GM10248 (cell line): ENCODE results near the gene FAM89B.

Experiments used
- CTCF ChIA-PET: fragments of 300-600 bp; sonication (Branson Sonifier 250); formaldehyde crosslinking; extraction: SDS; loops from one replicate; lab custom pipeline; 2021; ENCODE audit warnings: antibody characterized with exemption; lab: Yijun Ruan, JAX
- POLR2A ChIA-PET: fragments of 350-650 bp; sonication (Branson Sonifier 250); formaldehyde crosslinking; extraction: SDS; loops from one replicate; lab custom pipeline; 2020; ENCODE audit warnings: antibody characterized with exemption; lab: Yijun Ruan, JAX
- DNase-seq: peaks from one replicate; pipeline ENCODE4 v3.0.0; 2012; ENCODE audit errors: extremely low spot score
- TF ChIP-seq, protein P1 (sequence below): IDR thresholded peaks from 2 replicates; pipeline ENCODE4 v1.5.1; 2012; ENCODE audit warnings: mild to moderate bottlenecking, low read depth; ENCODE audit errors: extremely low read depth, missing control alignments, control extremely low read depth

The FAM89B gene

DNA sequence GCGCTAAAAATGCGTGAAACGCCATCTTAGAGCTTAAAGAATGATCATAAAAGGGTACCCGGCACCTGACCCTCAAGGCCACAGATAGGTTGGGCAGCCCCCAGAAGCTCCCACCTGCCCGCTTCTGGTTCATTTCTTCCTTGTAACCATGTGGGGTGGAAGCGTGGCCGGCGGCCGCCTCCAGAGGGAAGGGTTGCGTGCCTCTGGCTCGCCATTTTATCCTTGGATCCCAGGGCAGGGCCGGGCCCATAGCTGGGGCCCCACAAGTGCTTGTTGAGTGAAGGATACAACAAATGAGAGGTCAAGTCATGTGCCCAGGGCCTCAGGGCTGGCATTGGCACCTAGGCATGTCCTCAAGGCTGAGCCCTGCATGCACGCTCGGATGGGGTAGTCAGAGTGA lies 49.1 kb downstream of the FAM89B start:
- ChIA-PET CTCF (interaction anchor here (1.1 to 1.5 kb wide), 2 partner anchors 16 to 446 kb away, joined by 3 to 6 read pairs; partner anchors contain the start of gene SIPA1), POLR2A (no interaction called here)
- TF ChIP-seq, protein P1, sequence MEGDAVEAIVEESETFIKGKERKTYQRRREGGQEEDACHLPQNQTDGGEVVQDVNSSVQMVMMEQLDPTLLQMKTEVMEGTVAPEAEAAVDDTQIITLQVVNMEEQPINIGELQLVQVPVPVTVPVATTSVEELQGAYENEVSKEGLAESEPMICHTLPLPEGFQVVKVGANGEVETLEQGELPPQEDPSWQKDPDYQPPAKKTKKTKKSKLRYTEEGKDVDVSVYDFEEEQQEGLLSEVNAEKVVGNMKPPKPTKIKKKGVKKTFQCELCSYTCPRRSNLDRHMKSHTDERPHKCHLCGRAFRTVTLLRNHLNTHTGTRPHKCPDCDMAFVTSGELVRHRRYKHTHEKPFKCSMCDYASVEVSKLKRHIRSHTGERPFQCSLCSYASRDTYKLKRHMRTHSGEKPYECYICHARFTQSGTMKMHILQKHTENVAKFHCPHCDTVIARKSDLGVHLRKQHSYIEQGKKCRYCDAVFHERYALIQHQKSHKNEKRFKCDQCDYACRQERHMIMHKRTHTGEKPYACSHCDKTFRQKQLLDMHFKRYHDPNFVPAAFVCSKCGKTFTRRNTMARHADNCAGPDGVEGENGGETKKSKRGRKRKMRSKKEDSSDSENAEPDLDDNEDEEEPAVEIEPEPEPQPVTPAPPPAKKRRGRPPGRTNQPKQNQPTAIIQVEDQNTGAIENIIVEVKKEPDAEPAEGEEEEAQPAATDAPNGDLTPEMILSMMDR, result no peak
- DNase-seq, result no peak

DNA sequence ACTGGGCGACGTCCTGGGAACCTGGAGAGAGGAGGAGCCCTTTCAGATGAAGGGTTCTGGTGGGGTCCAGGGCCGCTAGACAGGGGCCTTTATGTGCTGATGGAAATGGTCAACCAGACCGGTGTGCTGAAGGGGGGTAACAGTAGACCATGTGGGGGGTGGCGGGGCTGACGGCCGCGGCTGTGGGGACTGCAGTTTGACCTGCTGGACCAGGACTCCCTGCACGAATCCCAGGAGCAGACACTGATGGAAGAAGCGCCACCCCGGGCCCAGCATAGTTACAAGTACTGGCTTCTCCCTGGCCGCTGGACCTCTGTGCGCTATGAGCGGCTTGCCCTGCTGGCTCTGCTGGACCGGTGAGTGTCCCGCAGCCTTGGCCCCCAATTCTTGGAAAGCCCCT lies 49.7 kb downstream of the FAM89B start:
- DNase-seq, result no peak
- TF ChIP-seq, protein P1, result no peak
- CTCF ChIA-PET, result interaction anchor here (1.1 kb wide), 1 partner anchor 446 kb away, joined by 3 read pairs; no protein-coding TSS in a partner anchor
- POLR2A ChIA-PET, result no interaction called here

DNA sequence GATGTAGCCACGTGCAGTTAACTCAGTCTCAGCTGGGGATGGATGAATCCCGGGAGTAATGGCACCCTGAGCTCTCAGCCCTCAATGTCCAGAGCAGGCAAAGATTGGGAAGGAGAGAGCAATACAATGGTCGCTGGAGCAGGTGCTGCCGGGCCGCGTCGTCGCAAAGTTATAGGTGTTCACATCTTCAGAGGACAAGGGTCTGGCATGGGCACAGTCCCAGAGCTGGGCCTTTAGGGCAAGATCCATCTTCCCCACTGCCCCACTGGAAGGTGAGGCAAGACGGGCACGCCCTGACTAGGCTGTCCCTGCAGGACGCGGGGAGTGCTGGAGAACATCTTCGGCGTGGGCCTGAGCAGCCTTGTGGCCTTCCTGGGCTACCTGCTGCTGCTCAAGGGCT lies 50.8 kb downstream of the FAM89B start:
- no peak for DNase-seq
- POLR2A ChIA-PET, result interaction anchor here (0.6 to 0.7 kb wide), 2 partner anchors 10 to 215 kb away, joined by 3 to 4 read pairs; no protein-coding TSS in a partner anchor
- CTCF ChIA-PET, result interaction anchor here (1.0 to 4.7 kb wide), 5 partner anchors 10 to 157 kb away, joined by 3 to 54 read pairs (median 3); partner anchors contain the start of gene SIPA1
- TF ChIP-seq, protein P1, result no peak
